Measurements from ENCODE around the gene CTNNA2.

DNA sequence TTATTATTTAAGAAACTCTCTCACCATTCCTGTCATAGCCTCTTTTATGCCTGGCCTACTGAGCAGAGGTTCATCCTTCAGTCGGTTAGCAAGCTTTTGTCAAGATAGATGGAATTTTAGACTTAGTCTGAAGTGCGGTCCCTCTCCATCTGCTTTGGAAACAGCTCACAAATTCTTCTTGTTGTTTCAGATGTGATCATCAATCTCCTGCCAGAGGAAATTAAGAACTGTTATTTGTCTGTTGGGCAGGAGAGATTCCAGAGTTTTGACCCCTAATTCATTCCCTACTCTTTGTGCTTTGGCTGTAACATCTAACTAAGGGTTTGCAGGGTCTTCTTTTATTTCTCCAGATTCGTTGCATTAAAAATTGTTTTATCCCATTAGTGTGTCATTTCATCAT is 735.3 kb downstream of the CTNNA2 start:
- TF ChIP-seq, protein P1, sequence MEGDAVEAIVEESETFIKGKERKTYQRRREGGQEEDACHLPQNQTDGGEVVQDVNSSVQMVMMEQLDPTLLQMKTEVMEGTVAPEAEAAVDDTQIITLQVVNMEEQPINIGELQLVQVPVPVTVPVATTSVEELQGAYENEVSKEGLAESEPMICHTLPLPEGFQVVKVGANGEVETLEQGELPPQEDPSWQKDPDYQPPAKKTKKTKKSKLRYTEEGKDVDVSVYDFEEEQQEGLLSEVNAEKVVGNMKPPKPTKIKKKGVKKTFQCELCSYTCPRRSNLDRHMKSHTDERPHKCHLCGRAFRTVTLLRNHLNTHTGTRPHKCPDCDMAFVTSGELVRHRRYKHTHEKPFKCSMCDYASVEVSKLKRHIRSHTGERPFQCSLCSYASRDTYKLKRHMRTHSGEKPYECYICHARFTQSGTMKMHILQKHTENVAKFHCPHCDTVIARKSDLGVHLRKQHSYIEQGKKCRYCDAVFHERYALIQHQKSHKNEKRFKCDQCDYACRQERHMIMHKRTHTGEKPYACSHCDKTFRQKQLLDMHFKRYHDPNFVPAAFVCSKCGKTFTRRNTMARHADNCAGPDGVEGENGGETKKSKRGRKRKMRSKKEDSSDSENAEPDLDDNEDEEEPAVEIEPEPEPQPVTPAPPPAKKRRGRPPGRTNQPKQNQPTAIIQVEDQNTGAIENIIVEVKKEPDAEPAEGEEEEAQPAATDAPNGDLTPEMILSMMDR (IDR thresholded peaks at IDR 0.05; ENCODE audit: control extremely low read depth in 1 of 3, insufficient read depth in 1 of 3, low read depth in 1 of 3, low read length in 3 of 3) = no peak
- TF ChIP-seq, protein P2, sequence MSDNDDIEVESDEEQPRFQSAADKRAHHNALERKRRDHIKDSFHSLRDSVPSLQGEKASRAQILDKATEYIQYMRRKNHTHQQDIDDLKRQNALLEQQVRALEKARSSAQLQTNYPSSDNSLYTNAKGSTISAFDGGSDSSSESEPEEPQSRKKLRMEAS (IDR thresholded peaks at IDR 0.05) = no peak
- no peak for TF ChIP-seq POLR2AphosphoS5 (IDR thresholded peaks at IDR 0.05; ENCODE audit: low read depth, low read length)
- TF ChIP-seq ASH2L (IDR thresholded peaks at IDR 0.05; ENCODE audit: low read length) = no peak
- TF ChIP-seq RXRA (IDR thresholded peaks at IDR 0.05; ENCODE audit: insufficient read depth, low read depth, low read length) = no peak
- no peak for TF ChIP-seq CEBPB (IDR thresholded peaks at IDR 0.05; ENCODE audit: low read depth, low read length)
- no peak for TF ChIP-seq RFX5 (IDR thresholded peaks at IDR 0.05; ENCODE audit: borderline replicate concordance, low read depth, low read length)

Data from H1 (cell line).